Astrocyte (in vitro differentiated cells and primary cell): Measurements from ENCODE around the gene C2CD2. TPM values are rescaled to one million over a fixed set of nuclear protein-coding genes. Genes with fewer than 3 reads are reported as not detected.

Source experiments
- DNase-seq: peaks from one replicate; pipeline ENCODE4 v3.0.0-alpha.2; 2010; ENCODE audit warnings: low read depth
- FAIRE-seq: peaks from 2 replicates; lab custom pipeline; 2011; peaks lifted over from hg19 to GRCh38; lab: Jason Lieb, UNC
- H2AFZ ChIP-seq: 2 replicates; pipeline ENCODE4 v1.6.0; 2012; ENCODE audit warnings: low read depth, low read length, inconsistent platforms
- H3K27ac ChIP-seq: 2 replicates; pipeline ENCODE4 v1.5.1; 2011; ENCODE audit warnings: low read depth, low read length, inconsistent platforms
- H3K27me3 ChIP-seq: 2 replicates; pipeline ENCODE4 v1.6.0; 2011; ENCODE audit warnings: low read length, inconsistent platforms; ENCODE audit not compliant: insufficient read depth
- H3K36me3 ChIP-seq: 2 replicates; pipeline ENCODE4 v1.5.1; 2011; ENCODE audit warnings: low read length, inconsistent platforms; ENCODE audit not compliant: insufficient read depth
- H3K4me1 ChIP-seq: 2 replicates; pipeline ENCODE4 v1.5.1; 2011; ENCODE audit warnings: low read length, inconsistent platforms; ENCODE audit not compliant: insufficient read depth
- H3K4me2 ChIP-seq: 2 replicates; pipeline ENCODE4 v1.6.0; 2012; ENCODE audit warnings: low read length, inconsistent platforms
- H3K4me3 ChIP-seq: 2 replicates; pipeline ENCODE4 v1.5.1; 2011; ENCODE audit warnings: low read depth, mild to moderate bottlenecking, low read length, inconsistent platforms; ENCODE audit not compliant: insufficient read depth
- H3K79me2 ChIP-seq: 2 replicates; pipeline ENCODE4 v1.6.0; 2012; ENCODE audit warnings: mild to moderate bottlenecking, low read length, inconsistent platforms; ENCODE audit not compliant: insufficient read depth
- H3K9ac ChIP-seq: 2 replicates; pipeline ENCODE4 v1.6.0; 2012; ENCODE audit warnings: mild to moderate bottlenecking, low read length, inconsistent platforms
- H3K9me3 ChIP-seq: 2 replicates; pipeline ENCODE4 v1.5.1; 2012; ENCODE audit warnings: low read depth, mild to moderate bottlenecking, low read length, inconsistent platforms; ENCODE audit not compliant: insufficient read depth
- H4K20me1 ChIP-seq: 2 replicates; pipeline ENCODE4 v1.6.0; 2012; ENCODE audit warnings: low read length, inconsistent platforms; ENCODE audit not compliant: insufficient read depth
- H3K27ac Mint-ChIP-seq: one replicate; pipeline ENCODE4 v1.8.0; 2021; ENCODE audit warnings: mild to moderate bottlenecking, mixed read lengths; ENCODE audit not compliant: unreplicated experiment
- H3K27me3 Mint-ChIP-seq: one replicate; pipeline ENCODE4 v1.8.0; 2021; ENCODE audit warnings: low read depth, mixed read lengths; ENCODE audit not compliant: unreplicated experiment
- H3K36me3 Mint-ChIP-seq: one replicate; pipeline ENCODE4 v1.8.0; 2021; ENCODE audit warnings: low read depth, mixed read lengths; ENCODE audit not compliant: unreplicated experiment
- H3K4me1 Mint-ChIP-seq: one replicate; pipeline ENCODE4 v1.8.0; 2021; ENCODE audit warnings: low read depth, mixed read lengths; ENCODE audit not compliant: unreplicated experiment
- H3K4me3 Mint-ChIP-seq: one replicate; pipeline ENCODE4 v1.8.0; 2021; ENCODE audit warnings: mild to moderate bottlenecking, moderate library complexity, mixed read lengths; ENCODE audit not compliant: unreplicated experiment
- H3K9me3 Mint-ChIP-seq: one replicate; pipeline ENCODE4 v1.8.0; 2021; ENCODE audit warnings: mild to moderate bottlenecking, mixed read lengths; ENCODE audit not compliant: unreplicated experiment
- CTCF ChIP-seq: IDR thresholded peaks from 2 replicates; pipeline ENCODE4 v1.5.1; 2011; ENCODE audit warnings: low read depth, mild to moderate bottlenecking, inconsistent platforms, low read length, moderate library complexity; ENCODE audit not compliant: insufficient read depth
- EZH2 ChIP-seq: IDR thresholded peaks from 2 replicates; pipeline ENCODE4 v1.6.1; 2012; ENCODE audit warnings: mild to moderate bottlenecking, low read length, inconsistent platforms; ENCODE audit not compliant: insufficient read depth
- total RNA-seq: library from RNA; stranded (reverse); gene quantifications from 2 replicates; pipeline ENCODE4 v1.2.1, GENCODE V29; 2021

C2CD2 gene
- total RNA-seq, 1 donor from 2014 or later, result 8.3 TPM

DNA sequence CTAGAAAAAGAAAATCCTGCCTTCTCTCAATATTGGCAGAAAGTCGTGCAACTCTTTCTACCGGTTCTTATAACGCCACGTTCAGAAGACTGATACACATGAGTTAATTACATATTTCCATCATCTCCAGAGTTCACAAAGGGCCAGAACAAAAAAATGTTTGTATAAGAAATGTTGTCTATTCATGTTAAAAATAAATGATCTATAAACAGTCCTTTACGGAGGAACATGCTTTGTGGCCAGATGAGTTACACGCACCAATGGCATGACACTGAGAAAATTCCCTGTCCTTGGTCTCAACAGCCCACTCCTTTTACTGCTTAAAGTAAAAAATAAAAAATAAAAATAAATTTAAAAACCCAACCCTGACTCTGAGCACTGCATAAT is 29.5 kb downstream of the C2CD2 start:
- Histone ChIP-seq H3K36me3 (no peaks in the 10 kb centered on the region), H3K79me2 (no peaks in the 10 kb centered on the region), H3K4me2 (peak overlapping the region; percentile 67), H3K9me3 (no peaks in the 10 kb centered on the region), H4K20me1 (no peaks in the 10 kb centered on the region), H3K27ac (peak overlapping the region; percentile 56), H3K4me3 (peak overlapping the region; percentile 3), H3K9ac (peak overlapping the region; percentile 36), H3K27me3 (no peaks in the 10 kb centered on the region), H2AFZ (no peak overlapping the region), H3K4me1 (peaks cover 22% of the 10 kb centered on the region)
- Mint-ChIP-seq H3K27ac (no peak overlapping the region), H3K9me3 (no peaks in the 10 kb centered on the region), H3K27me3 (peaks cover 2% of the 10 kb centered on the region), H3K36me3 (peaks cover 2% of the 10 kb centered on the region), H3K4me1 (peaks cover 17% of the 10 kb centered on the region), H3K4me3 (no peak overlapping the region)
- no peak for TF ChIP-seq EZH2
- no peak for TF ChIP-seq CTCF
- peak; percentile 53 for DNase-seq
- FAIRE-seq, result no peak

- no peak overlapping the region for H3K4me3 Mint-ChIP-seq
Measured at GRCh38 chr21:41923631-41924367, 30.0 kb downstream of the C2CD2 start.

More at GRCh38 chr21:41923631-41924367, 30.0 kb downstream of the C2CD2 start:
- FAIRE-seq (no peak), DNase-seq (peak; percentile 71)
- H3K36me3 ChIP-seq, result no peaks in the 10 kb centered on the region
- H3K27me3 ChIP-seq, result no peaks in the 10 kb centered on the region
- H2AFZ ChIP-seq, result no peak overlapping the region
- Mint-ChIP-seq H3K9me3 (no peaks in the 10 kb centered on the region), H3K4me1 (peaks cover 17% of the 10 kb centered on the region), H3K36me3 (peaks cover 6% of the 10 kb centered on the region), H3K27me3 (peaks cover 2% of the 10 kb centered on the region), H3K27ac (no peak overlapping the region)
- H3K4me3 ChIP-seq, result peak overlapping the region; percentile 3
- H3K9ac ChIP-seq, result peak overlapping the region; percentile 36
- H3K79me2 ChIP-seq, result no peaks in the 10 kb centered on the region
- peaks cover 22% of the 10 kb centered on the region for H3K4me1 ChIP-seq
- H3K4me2 ChIP-seq, result peak overlapping the region; percentile 67
- no peak for TF ChIP-seq EZH2
- no peak for TF ChIP-seq CTCF
- H4K20me1 ChIP-seq, result no peaks in the 10 kb centered on the region
- peak overlapping the region; percentile 56 for H3K27ac ChIP-seq
- no peaks in the 10 kb centered on the region for H3K9me3 ChIP-seq
